ENCODE measurements around the gene PAPOLA.

GRCh38 chr14:96578619-96579018 lies 76.4 kb downstream of the PAPOLA start:
- TF ChIP-seq, protein P1, sequence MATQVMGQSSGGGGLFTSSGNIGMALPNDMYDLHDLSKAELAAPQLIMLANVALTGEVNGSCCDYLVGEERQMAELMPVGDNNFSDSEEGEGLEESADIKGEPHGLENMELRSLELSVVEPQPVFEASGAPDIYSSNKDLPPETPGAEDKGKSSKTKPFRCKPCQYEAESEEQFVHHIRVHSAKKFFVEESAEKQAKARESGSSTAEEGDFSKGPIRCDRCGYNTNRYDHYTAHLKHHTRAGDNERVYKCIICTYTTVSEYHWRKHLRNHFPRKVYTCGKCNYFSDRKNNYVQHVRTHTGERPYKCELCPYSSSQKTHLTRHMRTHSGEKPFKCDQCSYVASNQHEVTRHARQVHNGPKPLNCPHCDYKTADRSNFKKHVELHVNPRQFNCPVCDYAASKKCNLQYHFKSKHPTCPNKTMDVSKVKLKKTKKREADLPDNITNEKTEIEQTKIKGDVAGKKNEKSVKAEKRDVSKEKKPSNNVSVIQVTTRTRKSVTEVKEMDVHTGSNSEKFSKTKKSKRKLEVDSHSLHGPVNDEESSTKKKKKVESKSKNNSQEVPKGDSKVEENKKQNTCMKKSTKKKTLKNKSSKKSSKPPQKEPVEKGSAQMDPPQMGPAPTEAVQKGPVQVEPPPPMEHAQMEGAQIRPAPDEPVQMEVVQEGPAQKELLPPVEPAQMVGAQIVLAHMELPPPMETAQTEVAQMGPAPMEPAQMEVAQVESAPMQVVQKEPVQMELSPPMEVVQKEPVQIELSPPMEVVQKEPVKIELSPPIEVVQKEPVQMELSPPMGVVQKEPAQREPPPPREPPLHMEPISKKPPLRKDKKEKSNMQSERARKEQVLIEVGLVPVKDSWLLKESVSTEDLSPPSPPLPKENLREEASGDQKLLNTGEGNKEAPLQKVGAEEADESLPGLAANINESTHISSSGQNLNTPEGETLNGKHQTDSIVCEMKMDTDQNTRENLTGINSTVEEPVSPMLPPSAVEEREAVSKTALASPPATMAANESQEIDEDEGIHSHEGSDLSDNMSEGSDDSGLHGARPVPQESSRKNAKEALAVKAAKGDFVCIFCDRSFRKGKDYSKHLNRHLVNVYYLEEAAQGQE (IDR thresholded peaks at IDR 0.05; ENCODE audit: unreplicated experiment), result no peak
- no peak for TF ChIP-seq CTCF (conservative IDR thresholded peaks at IDR 0.05; ENCODE audit: low read depth in 2 of 2)
- TF ChIP-seq EZH2 (IDR thresholded peaks at IDR 0.05; ENCODE audit: low read depth, unreplicated experiment), result no peak
- no peak for TF ChIP-seq EZH2phosphoT487 (IDR thresholded peaks at IDR 0.05; ENCODE audit: unreplicated experiment)
- no peak for TF ChIP-seq POLR2AphosphoS5 (IDR thresholded peaks at IDR 0.05; ENCODE audit: low read depth)
- TF ChIP-seq, protein P2, sequence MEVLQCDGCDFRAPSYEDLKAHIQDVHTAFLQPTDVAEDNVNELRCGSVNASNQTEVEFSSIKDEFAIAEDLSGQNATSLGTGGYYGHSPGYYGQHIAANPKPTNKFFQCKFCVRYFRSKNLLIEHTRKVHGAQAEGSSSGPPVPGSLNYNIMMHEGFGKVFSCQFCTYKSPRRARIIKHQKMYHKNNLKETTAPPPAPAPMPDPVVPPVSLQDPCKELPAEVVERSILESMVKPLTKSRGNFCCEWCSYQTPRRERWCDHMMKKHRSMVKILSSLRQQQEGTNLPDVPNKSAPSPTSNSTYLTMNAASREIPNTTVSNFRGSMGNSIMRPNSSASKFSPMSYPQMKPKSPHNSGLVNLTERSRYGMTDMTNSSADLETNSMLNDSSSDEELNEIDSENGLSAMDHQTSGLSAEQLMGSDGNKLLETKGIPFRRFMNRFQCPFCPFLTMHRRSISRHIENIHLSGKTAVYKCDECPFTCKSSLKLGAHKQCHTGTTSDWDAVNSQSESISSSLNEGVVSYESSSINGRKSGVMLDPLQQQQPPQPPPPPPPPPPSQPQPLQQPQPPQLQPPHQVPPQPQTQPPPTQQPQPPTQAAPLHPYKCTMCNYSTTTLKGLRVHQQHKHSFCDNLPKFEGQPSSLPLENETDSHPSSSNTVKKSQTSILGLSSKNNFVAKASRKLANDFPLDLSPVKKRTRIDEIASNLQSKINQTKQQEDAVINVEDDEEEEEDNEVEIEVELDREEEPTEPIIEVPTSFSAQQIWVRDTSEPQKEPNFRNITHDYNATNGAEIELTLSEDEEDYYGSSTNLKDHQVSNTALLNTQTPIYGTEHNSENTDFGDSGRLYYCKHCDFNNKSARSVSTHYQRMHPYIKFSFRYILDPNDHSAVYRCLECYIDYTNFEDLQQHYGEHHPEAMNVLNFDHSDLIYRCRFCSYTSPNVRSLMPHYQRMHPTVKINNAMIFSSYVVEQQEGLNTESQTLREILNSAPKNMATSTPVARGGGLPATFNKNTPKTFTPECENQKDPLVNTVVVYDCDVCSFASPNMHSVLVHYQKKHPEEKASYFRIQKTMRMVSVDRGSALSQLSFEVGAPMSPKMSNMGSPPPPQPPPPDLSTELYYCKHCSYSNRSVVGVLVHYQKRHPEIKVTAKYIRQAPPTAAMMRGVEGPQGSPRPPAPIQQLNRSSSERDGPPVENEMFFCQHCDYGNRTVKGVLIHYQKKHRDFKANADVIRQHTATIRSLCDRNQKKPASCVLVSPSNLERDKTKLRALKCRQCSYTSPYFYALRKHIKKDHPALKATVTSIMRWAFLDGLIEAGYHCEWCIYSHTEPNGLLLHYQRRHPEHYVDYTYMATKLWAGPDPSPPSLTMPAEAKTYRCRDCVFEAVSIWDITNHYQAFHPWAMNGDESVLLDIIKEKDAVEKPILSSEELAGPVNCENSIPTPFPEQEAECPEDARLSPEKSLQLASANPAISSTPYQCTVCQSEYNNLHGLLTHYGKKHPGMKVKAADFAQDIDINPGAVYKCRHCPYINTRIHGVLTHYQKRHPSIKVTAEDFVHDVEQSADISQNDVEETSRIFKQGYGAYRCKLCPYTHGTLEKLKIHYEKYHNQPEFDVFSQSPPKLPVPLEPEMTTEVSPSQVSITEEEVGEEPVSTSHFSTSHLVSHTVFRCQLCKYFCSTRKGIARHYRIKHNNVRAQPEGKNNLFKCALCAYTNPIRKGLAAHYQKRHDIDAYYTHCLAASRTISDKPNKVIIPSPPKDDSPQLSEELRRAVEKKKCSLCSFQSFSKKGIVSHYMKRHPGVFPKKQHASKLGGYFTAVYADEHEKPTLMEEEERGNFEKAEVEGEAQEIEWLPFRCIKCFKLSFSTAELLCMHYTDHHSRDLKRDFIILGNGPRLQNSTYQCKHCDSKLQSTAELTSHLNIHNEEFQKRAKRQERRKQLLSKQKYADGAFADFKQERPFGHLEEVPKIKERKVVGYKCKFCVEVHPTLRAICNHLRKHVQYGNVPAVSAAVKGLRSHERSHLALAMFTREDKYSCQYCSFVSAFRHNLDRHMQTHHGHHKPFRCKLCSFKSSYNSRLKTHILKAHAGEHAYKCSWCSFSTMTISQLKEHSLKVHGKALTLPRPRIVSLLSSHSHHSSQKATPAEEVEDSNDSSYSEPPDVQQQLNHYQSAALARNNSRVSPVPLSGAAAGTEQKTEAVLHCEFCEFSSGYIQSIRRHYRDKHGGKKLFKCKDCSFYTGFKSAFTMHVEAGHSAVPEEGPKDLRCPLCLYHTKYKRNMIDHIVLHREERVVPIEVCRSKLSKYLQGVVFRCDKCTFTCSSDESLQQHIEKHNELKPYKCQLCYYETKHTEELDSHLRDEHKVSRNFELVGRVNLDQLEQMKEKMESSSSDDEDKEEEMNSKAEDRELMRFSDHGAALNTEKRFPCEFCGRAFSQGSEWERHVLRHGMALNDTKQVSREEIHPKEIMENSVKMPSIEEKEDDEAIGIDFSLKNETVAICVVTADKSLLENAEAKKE (CRISPR knock-in tag; IDR thresholded peaks at IDR 0.05), result no peak
- no peak for TF ChIP-seq CREB1 (CRISPR knock-in tag; IDR thresholded peaks at IDR 0.05; ENCODE audit: low read depth)
- no peak for TF ChIP-seq NANOG (IDR thresholded peaks at IDR 0.05; ENCODE audit: borderline replicate concordance)
- TF ChIP-seq, protein P3, sequence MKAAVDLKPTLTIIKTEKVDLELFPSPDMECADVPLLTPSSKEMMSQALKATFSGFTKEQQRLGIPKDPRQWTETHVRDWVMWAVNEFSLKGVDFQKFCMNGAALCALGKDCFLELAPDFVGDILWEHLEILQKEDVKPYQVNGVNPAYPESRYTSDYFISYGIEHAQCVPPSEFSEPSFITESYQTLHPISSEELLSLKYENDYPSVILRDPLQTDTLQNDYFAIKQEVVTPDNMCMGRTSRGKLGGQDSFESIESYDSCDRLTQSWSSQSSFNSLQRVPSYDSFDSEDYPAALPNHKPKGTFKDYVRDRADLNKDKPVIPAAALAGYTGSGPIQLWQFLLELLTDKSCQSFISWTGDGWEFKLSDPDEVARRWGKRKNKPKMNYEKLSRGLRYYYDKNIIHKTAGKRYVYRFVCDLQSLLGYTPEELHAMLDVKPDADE (IDR thresholded peaks at IDR 0.05), result no peak
- no peak for TF ChIP-seq JUNB (IDR thresholded peaks at IDR 0.05; ENCODE audit: unreplicated experiment)

Measured in GM23338 (cell line).